IPS DF 6.9 (cell line): ENCODE data around the gene CMTM1.

Experiments
- DNase-seq: peaks from one replicate; pipeline ENCODE4 v3.0.0-alpha.2; 2013; ENCODE audit warnings: low read depth, low spot score
- H3K27ac ChIP-seq: one replicate; pipeline ENCODE4 v1.5.1; 2013; ENCODE audit warnings: low read length, control low read depth
- H3K27me3 ChIP-seq: 2 replicates; pipeline ENCODE4 v1.6.1; 2013; ENCODE audit warnings: mild to moderate bottlenecking, low read length; ENCODE audit not compliant: control insufficient read depth, insufficient read depth
- H3K36me3 ChIP-seq: 2 replicates; pipeline ENCODE4 v1.6.1; 2013; ENCODE audit warnings: low read length; ENCODE audit not compliant: control insufficient read depth, insufficient read depth
- H3K4me1 ChIP-seq: 2 replicates; pipeline ENCODE4 v1.6.1; 2013; ENCODE audit warnings: low read length; ENCODE audit not compliant: control insufficient read depth, insufficient read depth
- H3K4me3 ChIP-seq: 2 replicates; pipeline ENCODE4 v1.5.1; 2013; ENCODE audit warnings: mild to moderate bottlenecking, low read length
- H3K9me3 ChIP-seq: 2 replicates; pipeline ENCODE4 v1.6.1; 2013; ENCODE audit warnings: low read length, inconsistent platforms; ENCODE audit not compliant: control insufficient read depth, insufficient read depth
- WGBS: extraction: QIAGEN DNeasy Blood & Tissue Kit; methylation state at CpG from one replicate; pipeline ENCODE4 v1.1.7; 2013; ENCODE audit warnings: mixed read lengths, missing lambda C conversion rate; ENCODE audit not compliant: insufficient read length, insufficient coverage; 5-methylcytosine and 5-hydroxymethylcytosine counted together

The CMTM1 gene

GRCh38 chr16:66522816-66523590 is 43.2 kb upstream of the CMTM1 start:
- WGBS = no CpG with 5 or more reads among the region's 11 CpGs
- H3K36me3 ChIP-seq = no peaks in the 10 kb centered on the region
- H3K9me3 ChIP-seq = no peaks in the 10 kb centered on the region
- no peak overlapping the region for H3K4me3 ChIP-seq
- no peak overlapping the region for H3K27ac ChIP-seq
- H3K4me1 ChIP-seq = no peaks in the 10 kb centered on the region; the same call in 1 of the 2 replicates
- DNase-seq = no peak
- no peaks in the 10 kb centered on the region for H3K27me3 ChIP-seq

- DNase-seq = no peak
- Histone ChIP-seq H3K27ac (no peak overlapping the region), H3K9me3 (no peaks in the 10 kb centered on the region), H3K27me3 (no peaks in the 10 kb centered on the region), H3K4me1 (no peaks in the 10 kb centered on the region; the same call in 1 of the 2 replicates), H3K36me3 (no peaks in the 10 kb centered on the region), H3K4me3 (no peak overlapping the region)
- no CpG with 5 or more reads among the region's 9 CpGs for WGBS
Observed at GRCh38 chr16:66523861-66524354, 42.3 kb upstream of the CMTM1 start.

GRCh38 chr16:66524601-66525164 is 41.6 kb upstream of the CMTM1 start:
- Histone ChIP-seq H3K9me3 (no peaks in the 10 kb centered on the region), H3K4me1 (no peaks in the 10 kb centered on the region; the same call in 1 of the 2 replicates), H3K27ac (no peak overlapping the region), H3K36me3 (no peaks in the 10 kb centered on the region), H3K4me3 (no peak overlapping the region), H3K27me3 (no peaks in the 10 kb centered on the region)
- DNase-seq = no peak
- WGBS = no CpG with 5 or more reads among the region's 6 CpGs

- Histone ChIP-seq H3K4me3 (no peak overlapping the region), H3K27me3 (no peaks in the 10 kb centered on the region), H3K4me1 (no peaks in the 10 kb centered on the region), H3K9me3 (no peaks in the 10 kb centered on the region), H3K27ac (no peak overlapping the region), H3K36me3 (no peaks in the 10 kb centered on the region)
- WGBS = no CpG with 5 or more reads among the region's 9 CpGs
- DNase-seq = no peak
Observed at GRCh38 chr16:66525396-66526180, 40.7 kb upstream of the CMTM1 start.

GRCh38 chr16:66528294-66528693 is 37.9 kb upstream of the CMTM1 start:
- Histone ChIP-seq H3K36me3 (no peaks in the 10 kb centered on the region), H3K4me1 (no peaks in the 10 kb centered on the region), H3K9me3 (no peaks in the 10 kb centered on the region), H3K27ac (no peak overlapping the region), H3K27me3 (no peaks in the 10 kb centered on the region), H3K4me3 (no peak overlapping the region)
- no peak for DNase-seq
- WGBS = no CpG with 5 or more reads among the region's 5 CpGs

GRCh38 chr16:66529475-66529874 is 36.8 kb upstream of the CMTM1 start:
- H3K27ac ChIP-seq = no peak overlapping the region
- H3K27me3 ChIP-seq = no peaks in the 10 kb centered on the region
- no peaks in the 10 kb centered on the region for H3K9me3 ChIP-seq
- no CpG with 5 or more reads among the region's 6 CpGs for WGBS
- H3K36me3 ChIP-seq = no peaks in the 10 kb centered on the region
- no peaks in the 10 kb centered on the region for H3K4me1 ChIP-seq
- H3K4me3 ChIP-seq = no peak overlapping the region
- DNase-seq = no peak

GRCh38 chr16:66534376-66534799 is 31.9 kb upstream of the CMTM1 start:
- Histone ChIP-seq H3K27me3 (no peaks in the 10 kb centered on the region), H3K27ac (no peak overlapping the region), H3K9me3 (no peaks in the 10 kb centered on the region), H3K36me3 (no peaks in the 10 kb centered on the region), H3K4me3 (no peak overlapping the region), H3K4me1 (no peaks in the 10 kb centered on the region)
- no CpG with 5 or more reads among the region's 1 CpG for WGBS
- DNase-seq = no peak

GRCh38 chr16:66536525-66536924 is 29.7 kb upstream of the CMTM1 start:
- Histone ChIP-seq H3K36me3 (no peaks in the 10 kb centered on the region), H3K4me3 (no peak overlapping the region), H3K27ac (no peak overlapping the region), H3K27me3 (no peaks in the 10 kb centered on the region), H3K4me1 (no peaks in the 10 kb centered on the region), H3K9me3 (no peaks in the 10 kb centered on the region)
- WGBS = no CpG with 5 or more reads among the region's 4 CpGs
- no peak for DNase-seq

GRCh38 chr16:66537236-66537635 is 29.0 kb upstream of the CMTM1 start:
- WGBS = no CpG with 5 or more reads among the region's 2 CpGs

GRCh38 chr16:66538910-66539309 is 27.3 kb upstream of the CMTM1 start:
- WGBS = no CpG with 5 or more reads among the region's 5 CpGs
- peaks cover 4% of the 10 kb centered on the region; the same call in 1 of the 2 replicates for H3K4me1 ChIP-seq
- H3K27ac ChIP-seq = no peak overlapping the region

More at GRCh38 chr16:66537236-66537635, 29.0 kb upstream of the CMTM1 start:
- Histone ChIP-seq H3K27me3 (no peaks in the 10 kb centered on the region), H3K36me3 (no peaks in the 10 kb centered on the region), H3K4me1 (0 out of 2 replicates have a peak, but pooled peaks cover 2% of the 10 kb centered on the region), H3K27ac (no peak overlapping the region), H3K4me3 (no peak overlapping the region), H3K9me3 (no peaks in the 10 kb centered on the region)
- no peak for DNase-seq

More at GRCh38 chr16:66538910-66539309, 27.3 kb upstream of the CMTM1 start:
- Histone ChIP-seq H3K4me3 (no peak overlapping the region), H3K36me3 (no peaks in the 10 kb centered on the region), H3K27me3 (no peaks in the 10 kb centered on the region), H3K9me3 (no peaks in the 10 kb centered on the region)
- DNase-seq = no peak
